CD4-positive, alpha-beta T cell treated with Interleukin-10 for 1 hour (primary cell): Measurements from ENCODE around the gene SFRP5.
A peak's percentile ranks its signal among the peaks of the same experiment; 100 is the strongest.

ENCODE experiments used
- DNase-seq: peaks from one replicate; pipeline ENCODE4 v3.0.0-alpha.2; 2020

The SFRP5 gene

GRCh38 chr10:97734021-97734420 is 37.8 kb downstream of the SFRP5 start:
- no peak for DNase-seq

- DNase-seq = no peak
These were observed 38.5 kb downstream of the SFRP5 start for GRCh38 chr10:97733256-97733655.

DNA sequence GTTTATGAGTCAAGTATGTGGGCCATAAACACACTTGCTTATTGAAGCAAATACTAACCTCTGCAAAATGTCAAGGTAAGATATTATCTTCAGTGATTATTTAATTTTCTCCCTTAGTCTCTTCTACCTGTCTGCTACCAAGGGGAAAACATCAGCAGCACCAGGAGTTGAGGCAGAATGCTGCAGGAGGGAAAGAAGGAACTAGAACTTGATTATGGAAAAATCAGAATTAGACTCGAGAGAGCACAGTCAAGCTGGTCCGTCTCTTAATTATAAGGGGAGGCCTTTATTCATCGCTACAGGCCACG is 39.8 kb downstream of the SFRP5 start:
- DNase-seq = no peak

DNA sequence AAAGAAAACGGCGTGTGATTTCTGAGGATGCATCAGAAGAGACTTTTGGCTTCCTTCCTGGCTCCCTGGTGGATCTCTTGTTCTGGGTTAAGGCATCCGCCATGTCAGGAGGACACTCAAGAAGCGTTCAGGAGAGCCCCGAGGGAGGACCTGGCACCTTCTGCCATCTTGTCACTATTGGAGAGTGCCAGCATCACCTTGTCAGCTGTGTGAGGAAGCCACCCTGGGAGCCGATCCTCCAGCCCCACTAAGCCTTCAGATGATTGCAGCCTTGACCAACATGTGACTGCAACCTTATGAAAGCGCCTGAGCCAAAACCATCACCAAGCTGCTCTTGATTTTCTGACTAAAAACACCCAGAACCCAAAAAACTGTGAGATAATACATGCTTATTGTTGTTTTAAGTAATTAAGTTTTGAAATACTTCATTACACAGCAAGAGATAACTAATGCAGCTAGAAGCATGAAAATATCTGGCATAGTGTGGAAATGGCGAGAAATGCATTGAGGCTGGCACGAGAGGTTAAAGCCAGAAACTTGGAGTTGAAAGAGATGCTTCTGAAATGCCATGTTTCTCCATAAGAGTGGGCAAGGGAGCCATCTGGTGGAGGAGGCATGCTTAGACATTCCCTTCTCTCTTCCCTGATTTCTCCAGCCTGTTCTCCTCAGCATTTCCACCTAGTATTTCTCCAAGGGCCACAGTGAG is 40.3 kb downstream of the SFRP5 start:
- peak; percentile 69 for DNase-seq

DNA sequence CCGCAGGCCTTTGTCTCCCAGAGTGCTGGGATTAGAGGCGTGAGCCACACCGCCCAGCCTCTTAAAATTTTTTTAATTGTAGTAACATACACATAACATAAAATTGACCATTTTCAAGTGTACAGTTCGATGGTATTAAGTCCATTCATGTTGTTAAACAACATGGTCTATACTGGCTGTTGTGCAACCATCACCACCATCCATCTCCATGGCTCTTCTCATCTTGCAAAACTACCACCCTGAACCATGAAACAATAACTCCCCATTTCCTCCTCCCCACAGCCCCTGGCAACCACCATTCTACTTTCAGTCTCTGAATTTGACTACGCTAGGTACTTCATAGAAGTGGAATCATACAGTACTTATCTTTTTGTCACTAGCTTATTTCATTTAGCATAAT is 42.8 kb downstream of the SFRP5 start:
- DNase-seq = no peak

- DNase-seq = no peak
These were observed 45.1 kb downstream of the SFRP5 start for GRCh38 chr10:97726636-97727178.

- DNase-seq = no peak
These were observed 47.4 kb downstream of the SFRP5 start for GRCh38 chr10:97724341-97724941.

DNA sequence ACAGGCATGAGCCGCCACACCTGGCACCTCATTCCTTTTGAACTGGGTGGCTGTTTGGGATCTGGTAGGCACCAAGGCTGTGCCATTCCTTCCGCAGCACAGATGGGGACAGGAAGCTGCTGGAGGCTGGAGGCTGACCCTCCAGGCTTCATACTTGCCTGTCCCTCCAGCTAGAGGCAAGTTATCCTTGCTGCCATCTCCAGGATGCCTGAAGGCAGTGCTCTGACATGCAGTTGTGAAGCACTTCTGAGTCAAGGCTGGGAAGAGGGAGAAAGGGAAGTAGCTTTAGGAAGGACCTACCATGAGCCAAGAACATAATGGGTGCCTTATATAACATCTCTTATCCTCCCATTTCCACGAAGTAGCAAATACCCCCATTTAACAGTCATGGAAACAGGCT is 48.8 kb downstream of the SFRP5 start:
- DNase-seq = no peak

- no peak for DNase-seq
These were observed 49.7 kb downstream of the SFRP5 start for GRCh38 chr10:97721871-97722780.

GRCh38 chr10:97719602-97720001 is 52.2 kb downstream of the SFRP5 start:
- no peak for DNase-seq

- DNase-seq = no peak
These were observed 53.1 kb downstream of the SFRP5 start for GRCh38 chr10:97718659-97719142.

DNA sequence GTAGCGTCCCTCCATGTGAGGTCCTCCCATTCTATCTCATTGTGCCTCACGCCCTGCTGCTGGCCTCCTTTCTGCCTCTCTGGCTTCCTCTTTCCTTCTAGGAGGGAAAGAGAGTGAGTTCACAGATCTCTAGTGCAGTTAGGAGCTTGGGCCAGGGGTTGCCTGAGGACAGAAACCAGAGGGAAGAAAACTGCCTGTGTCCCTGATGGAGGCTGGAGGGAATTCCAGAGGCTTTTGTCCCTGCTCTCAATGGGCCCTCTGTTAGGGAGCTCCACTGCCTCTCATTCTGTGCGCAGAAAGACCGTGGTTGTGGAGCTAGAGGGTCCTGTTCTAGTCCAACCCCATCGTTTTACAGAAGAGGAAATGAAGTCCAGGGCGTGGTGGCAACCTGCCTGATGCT is 53.6 kb downstream of the SFRP5 start:
- DNase-seq = no peak

DNA sequence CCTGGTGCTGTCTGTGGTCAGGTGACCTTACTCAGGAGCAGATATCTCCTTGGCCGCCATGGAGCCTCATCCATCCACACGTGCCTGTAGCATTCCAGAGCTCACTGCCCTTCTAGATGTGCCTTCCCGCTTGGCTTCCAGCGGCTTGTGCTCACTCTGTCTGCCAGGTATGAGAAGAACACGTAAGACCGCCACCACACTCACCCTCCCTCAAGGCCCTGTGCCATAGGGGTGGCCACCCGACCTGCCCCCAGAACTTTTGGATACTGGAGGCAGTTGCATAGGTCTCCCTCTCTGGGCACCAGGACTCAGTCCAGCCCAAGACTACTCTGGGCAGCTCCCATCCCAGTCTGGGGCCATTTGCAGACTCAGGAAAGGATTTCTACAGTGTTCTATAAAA is 54.2 kb downstream of the SFRP5 start:
- DNase-seq = no peak
